ENCODE data around the gene TSHZ2. TPM values are rescaled to one million over a fixed set of nuclear protein-coding genes. Genes with fewer than 3 reads are reported as not detected.

Gene TSHZ2, protein sequence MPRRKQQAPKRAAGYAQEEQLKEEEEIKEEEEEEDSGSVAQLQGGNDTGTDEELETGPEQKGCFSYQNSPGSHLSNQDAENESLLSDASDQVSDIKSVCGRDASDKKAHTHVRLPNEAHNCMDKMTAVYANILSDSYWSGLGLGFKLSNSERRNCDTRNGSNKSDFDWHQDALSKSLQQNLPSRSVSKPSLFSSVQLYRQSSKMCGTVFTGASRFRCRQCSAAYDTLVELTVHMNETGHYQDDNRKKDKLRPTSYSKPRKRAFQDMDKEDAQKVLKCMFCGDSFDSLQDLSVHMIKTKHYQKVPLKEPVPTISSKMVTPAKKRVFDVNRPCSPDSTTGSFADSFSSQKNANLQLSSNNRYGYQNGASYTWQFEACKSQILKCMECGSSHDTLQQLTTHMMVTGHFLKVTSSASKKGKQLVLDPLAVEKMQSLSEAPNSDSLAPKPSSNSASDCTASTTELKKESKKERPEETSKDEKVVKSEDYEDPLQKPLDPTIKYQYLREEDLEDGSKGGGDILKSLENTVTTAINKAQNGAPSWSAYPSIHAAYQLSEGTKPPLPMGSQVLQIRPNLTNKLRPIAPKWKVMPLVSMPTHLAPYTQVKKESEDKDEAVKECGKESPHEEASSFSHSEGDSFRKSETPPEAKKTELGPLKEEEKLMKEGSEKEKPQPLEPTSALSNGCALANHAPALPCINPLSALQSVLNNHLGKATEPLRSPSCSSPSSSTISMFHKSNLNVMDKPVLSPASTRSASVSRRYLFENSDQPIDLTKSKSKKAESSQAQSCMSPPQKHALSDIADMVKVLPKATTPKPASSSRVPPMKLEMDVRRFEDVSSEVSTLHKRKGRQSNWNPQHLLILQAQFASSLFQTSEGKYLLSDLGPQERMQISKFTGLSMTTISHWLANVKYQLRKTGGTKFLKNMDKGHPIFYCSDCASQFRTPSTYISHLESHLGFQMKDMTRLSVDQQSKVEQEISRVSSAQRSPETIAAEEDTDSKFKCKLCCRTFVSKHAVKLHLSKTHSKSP (N-terminal part only)
- not detected in 2 replicates for total RNA-seq

GRCh38 chr20:52972190-52972937 lies at the start of gene TSHZ2:
TSHZ2 (plus strand) TSS chr20:52972358; CDS start chr20:52973294, 936 bp downstream.

All from endothelial cell of coronary artery (primary cell).